Mesenteric fat pad (tissue), 1 donor: ENCODE data around the gene GLDC. TPM values are rescaled to one million over a fixed set of nuclear protein-coding genes. Genes with fewer than 3 reads are reported as not detected.
"Not testable (repeated sequence)": the region's sequence is repeated elsewhere in the genome, so short reads cannot be mapped to it uniquely, and the experiment has no call there.

Experiments used
- DNase-seq: peaks from one replicate; pipeline ENCODE4 v3.0.0-alpha.2; 2020; ENCODE audit warnings: low spot score
- total RNA-seq: library from RNA; stranded (reverse); fragmentation: NEBNext Ultra II Directional; extraction: Animal tissue kit (Norgen Biotek cat#: 25700); gene quantifications from one replicate; pipeline ENCODE4 v1.2.1, GENCODE V29; 2021
- donor health status: DM: yes; HTN: yes; CAD: no.

The GLDC gene
- total RNA-seq, 1 donor from 2014 or later, result 0.19 TPM

- no peak for DNase-seq
These were observed 78.4 kb downstream of the GLDC start for GRCh38 chr9:6567140-6567591.

- no peak for DNase-seq
These were observed 79.0 kb downstream of the GLDC start for GRCh38 chr9:6566409-6567139.

DNA sequence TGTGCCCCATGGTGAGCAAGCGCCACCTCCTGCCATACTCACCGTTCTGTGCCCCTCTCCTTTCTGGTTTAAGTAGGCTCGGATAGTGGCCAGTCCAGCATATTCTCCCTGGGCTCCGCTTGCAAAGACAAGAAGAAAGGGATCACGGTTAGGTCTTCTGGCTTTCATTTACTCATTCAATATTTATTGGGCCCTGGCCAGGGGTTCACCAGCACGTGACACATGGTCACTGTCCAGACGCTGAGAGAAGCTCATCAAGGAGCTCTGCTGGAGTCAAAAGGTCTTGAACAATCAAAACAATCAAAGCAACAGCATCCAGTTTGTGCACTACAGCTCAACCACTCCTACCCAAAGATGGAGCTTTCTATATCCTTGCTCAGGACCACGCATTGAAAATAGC lies 80.2 kb downstream of the GLDC start:
- DNase-seq, result no peak

GRCh38 chr9:6564868-6565267 lies 80.7 kb downstream of the GLDC start:
- DNase-seq, result no peak

DNA sequence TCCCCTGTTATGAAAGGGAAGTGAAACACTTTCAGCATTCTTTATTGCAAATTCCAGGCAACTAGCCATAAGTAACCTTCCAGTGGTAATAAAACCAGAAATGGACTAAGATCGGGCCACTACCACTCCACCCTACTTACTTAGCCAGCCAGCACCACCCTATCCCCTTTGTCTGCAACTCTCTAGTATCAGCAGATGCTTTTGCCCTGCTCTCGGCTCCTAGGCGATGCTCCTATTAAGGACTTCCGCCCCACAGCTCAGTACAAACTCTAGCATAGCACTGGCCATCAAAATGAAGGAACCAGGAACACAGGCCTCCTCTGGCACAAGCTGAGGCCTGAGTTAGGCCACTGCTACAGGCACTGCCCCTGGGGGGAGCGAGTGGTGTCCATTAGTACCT lies 81.2 kb downstream of the GLDC start:
- no peak for DNase-seq

DNA sequence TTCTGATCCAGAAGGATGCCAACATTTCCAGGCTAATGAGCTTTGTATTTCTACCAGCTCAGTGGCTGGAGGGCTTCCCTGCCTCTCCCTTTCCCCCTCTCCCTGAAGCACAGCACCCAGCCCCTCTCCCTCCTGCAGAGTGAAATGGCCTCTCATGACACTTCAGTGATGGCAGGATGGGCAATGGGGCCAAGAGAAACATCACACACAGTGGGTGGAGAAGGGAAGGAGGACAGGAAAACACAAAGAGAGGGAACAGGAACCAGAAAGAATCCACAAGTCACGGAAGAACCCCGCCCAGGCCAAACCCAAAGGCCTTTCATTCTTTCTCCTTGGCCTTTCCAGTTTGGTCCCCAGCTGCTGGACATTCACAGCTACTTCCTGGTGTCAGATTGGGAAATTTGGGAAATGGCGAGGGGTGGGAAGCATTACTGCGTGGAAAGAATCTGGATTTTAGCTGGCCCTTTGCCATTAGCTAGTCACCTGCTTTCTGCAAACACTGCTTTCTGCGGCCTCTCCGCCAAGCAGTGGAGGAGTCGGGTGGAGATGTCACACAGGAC lies 82.6 kb downstream of the GLDC start:
- DNase-seq, result no peak

DNA sequence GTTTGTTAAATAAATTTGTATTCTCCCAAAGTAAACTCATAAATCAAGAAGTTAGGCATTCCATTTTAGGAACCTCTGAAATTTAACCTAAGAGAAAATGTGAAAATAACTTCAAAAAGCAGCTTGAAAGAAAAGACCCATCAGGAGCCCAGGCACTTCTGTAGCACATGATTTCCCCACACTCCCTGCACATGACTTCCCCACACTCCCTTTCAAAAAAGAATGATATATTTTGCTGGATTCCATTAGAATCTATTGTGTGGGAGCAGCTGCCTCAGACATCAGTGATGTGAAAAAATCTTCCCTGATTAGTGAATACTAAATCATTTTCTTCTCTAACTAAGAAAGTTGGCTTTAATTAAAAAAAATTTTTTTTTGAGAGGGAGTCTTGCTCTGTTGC lies 83.3 kb downstream of the GLDC start:
- no peak for DNase-seq

- DNase-seq, result no peak
These were observed 87.5 kb downstream of the GLDC start for GRCh38 chr9:6557883-6558616.

GRCh38 chr9:6553866-6554265 lies 91.7 kb downstream of the GLDC start:
- no peak for DNase-seq

- no peak for DNase-seq
These were observed 92.9 kb downstream of the GLDC start for GRCh38 chr9:6552498-6553121.

DNA sequence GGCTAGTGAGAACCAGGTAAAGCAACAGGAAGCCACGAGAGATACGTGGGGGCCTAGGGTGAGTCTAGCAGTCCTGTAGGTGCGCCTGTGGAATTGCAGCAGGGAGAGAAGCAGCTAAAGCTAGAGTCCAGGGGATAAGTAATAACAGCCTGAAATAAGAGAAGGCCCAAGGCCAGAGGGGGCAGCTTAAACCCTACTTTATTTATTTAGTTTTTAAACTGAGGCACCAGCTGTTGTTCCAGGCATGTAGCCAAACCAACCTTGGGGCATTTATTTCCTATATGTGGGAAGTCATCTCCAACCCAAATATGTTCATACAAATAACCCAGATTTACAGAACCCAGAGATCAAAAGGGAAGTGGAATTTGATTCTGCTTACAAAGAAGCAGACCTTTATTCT lies 93.5 kb downstream of the GLDC start:
- no peak for DNase-seq

DNA sequence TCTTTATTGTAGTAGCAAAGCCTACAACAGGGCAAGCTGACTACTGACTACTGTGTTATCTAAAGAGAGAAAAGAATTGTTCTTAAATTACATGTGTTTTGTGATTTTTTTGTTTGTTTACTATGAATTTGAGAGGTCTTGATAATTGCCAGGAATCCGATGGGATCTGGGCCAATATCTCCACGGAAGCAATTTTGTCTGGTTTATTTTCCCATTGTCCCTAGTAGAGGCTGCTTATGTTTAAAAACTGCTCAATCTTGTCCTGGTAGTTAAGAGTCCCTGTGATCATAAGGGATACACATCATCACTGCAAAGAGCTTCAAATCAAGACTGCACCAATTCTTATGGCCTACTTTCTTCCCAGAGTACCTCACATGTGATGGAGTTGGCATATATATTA lies 94.4 kb downstream of the GLDC start:
- no peak for DNase-seq

DNA sequence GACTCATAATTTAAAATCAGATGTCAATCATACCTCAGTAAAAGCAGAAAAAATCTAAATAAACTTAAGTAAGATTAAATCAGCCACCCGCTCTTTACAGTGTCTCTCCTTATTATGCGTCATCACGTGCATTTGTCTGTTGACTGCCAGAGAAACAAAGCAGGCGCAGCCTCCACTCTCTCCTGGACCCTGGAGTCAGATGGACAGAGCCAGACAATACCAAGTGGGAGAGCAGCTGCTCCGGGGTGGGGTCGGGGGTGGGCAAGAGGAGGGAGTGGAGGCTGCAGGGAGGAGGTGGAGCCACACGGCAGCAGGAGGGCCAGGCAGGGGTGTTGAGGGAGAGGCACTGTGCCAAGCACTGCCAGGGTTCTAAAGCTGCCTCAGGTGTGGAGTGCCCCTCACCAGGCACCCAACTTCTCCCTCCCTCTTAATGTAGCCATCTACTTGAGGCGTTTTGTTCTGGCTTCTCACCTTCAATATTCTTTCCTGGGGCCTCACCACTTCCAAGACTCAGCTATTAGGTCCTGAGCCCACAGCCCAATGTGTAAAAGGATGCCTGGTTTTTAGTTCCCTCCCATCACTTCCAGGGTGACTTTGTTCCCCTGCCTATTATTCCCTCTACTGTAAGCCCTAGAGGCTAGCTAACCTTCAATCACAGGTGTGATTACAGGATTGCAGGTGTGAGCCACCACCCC lies 96.3 kb downstream of the GLDC start:
- DNase-seq, result no peak

DNA sequence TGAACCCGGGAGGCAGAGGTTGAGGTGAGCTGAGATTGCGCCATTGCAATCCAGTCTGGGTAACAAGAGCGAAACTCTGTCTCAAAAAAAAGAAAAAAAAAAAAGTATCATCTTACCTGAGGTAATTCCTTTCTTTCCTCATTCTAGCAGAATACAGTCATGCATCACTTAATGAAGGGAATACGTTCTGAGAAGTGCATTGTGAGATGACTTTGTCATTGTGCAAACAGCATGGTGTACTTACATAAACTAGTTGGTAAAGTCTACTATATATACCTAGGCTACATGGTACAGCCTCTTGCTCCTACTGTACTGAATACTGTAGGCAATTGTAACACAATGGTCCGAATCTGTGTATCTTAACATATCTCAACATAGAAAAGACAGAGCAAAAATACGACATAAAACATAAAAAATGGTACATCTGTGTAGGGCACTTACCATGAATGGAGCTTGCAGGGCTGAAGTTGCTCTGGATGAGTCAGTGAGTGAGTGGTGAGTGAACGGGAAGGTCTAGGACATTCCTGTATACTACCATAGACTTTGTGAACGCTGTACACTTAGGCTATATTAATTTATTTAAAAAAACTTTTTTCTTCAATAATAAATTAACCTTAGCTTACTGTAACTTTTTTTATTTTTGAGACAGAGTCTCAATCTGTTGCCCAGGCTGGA lies 100.4 kb downstream of the GLDC start:
- DNase-seq, result no peak

DNA sequence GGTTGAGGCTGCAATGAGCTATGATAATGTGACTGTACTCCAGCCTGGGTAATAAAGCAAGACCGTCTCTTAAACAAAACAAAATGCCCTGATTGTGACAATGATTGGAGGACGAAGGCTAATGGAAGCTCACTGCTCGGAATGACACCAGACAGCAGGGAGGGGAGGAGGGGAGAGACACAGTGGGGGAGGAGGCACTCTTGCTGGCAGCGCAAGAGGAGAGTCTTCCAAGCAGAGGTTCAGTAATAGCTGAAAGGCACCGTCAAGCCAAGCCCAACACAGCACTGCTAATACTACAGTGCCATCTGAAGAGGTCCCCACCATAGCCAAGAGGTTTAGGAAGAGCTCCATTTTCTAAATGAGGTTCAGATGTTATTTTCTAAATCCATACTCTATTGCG lies 102.3 kb downstream of the GLDC start:
- no peak for DNase-seq

DNA sequence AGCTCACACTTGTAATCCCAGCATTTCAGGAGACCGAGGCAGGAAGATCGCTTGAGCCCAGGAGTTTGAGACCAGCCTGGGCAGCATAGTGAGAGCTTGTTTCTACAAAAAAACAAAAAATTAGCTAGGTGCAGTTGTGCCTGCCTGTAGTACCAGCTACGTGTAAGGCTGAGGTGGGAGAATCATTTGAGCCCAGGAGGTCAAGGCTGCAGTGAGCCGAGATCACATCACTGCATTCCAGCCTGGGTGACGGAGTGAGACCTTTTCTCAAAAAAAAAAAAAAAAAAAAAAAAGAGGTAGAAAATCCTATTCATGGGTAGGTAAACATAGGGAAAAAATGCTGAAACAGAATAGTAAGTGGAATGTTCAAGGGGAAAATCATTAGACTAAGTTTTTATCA lies 102.9 kb downstream of the GLDC start:
- DNase-seq, result not testable (repeated sequence)

DNA sequence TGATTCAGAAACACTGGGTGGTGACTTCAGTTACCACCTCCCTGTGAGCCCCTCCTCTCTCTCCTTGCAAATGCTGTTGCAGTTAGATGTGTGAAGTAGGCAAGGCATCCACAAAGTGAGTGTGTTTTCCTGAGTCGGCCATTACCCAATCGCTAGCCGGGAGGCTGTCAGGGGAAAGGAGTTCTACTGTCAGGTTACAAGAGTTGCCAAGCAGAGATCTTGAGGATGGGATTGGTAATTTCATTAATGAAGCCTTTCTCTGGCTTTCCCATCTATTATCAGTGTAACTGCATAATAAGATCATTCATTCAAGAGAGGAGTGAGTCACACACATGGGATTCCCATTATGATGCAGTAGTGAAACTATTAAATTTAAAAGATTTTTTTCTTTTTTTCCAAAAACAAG lies 106.9 kb downstream of the GLDC start:
- no peak for DNase-seq

DNA sequence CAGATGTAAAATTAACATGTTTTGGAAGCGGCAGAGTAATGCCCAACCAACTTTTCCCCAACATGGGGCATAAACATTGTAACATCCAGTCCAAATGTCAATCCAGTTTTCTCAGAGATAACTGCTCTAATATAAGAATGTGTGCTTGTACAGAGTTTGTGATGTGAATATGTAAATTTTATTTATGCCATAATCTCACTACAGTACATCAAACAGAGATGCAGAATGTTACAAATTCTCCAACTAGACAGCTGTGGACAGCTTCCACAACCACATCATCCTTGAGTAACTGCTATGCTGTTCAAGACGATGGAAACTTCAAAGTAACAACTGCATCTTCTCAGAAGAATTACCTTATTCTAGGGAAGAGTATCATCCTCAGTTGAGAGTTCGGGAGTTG lies 109.9 kb downstream of the GLDC start:
- no peak for DNase-seq

DNA sequence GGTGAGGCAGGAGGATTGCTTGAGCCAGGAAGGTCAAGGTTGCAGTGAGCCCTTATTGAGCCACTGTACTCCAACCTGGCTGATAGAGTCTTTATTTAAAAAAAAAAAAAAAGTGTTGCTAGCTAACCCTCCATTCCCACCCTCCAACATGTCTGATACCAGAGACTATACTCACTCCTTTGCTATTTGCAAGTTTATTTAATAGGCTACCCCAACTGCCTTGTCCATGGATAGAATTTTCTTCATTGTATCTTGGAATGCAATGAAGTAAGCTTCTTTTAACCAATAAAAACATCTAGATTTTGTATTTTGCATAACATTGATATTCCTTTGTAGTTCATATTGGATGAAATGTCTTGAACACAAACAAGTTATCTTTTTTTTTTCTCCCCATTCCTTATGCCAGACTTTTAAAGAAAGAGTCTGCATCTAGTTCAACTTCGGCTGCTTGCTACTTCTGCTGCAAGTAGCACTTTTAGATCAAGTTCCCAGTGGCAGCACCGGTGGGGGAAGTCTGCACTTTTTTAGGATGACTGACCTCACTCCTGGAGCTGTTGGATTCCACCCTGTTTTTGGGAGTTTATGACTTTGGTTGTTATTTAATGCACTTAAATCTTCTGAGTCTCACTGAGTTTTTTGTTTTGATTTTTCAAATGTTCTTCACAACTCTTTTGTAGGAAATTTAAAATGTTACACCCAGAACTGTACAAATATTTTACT lies 120.0 kb downstream of the GLDC start:
- no peak for DNase-seq

GRCh38 chr9:6522263-6522662 lies 123.3 kb downstream of the GLDC start:
- DNase-seq, result no peak
